KOPT-K1 (cell line): ENCODE results near the gene DDA1.
A peak's percentile ranks its signal among the peaks of the same experiment; 100 is the strongest.

Source experiments
- H3K27ac ChIP-seq: fragments of 200-600 bp; sonication (generic); 2 replicates; pipeline ENCODE4 v1.5.1; 2016; ENCODE audit warnings: antibody characterized with exemption, mild to moderate bottlenecking, low read depth, low read length; ENCODE audit not compliant: poor library complexity, severe bottlenecking
- H3K36me3 ChIP-seq: fragments of 200-600 bp; sonication (generic); 2 replicates; pipeline ENCODE4 v1.5.1; 2017; ENCODE audit warnings: antibody characterized with exemption, mild to moderate bottlenecking, low read length, moderate library complexity; ENCODE audit not compliant: insufficient read depth
- H3K9me3 ChIP-seq: fragments of 200-600 bp; sonication (generic); 2 replicates; pipeline ENCODE4 v1.5.1; 2017; ENCODE audit warnings: antibody characterized with exemption, low read length, mild to moderate bottlenecking; ENCODE audit not compliant: insufficient read depth, poor library complexity, severe bottlenecking

The DDA1 gene

GRCh38 chr19:17337675-17338432 lies 28.5 kb downstream of the DDA1 start:
- Histone ChIP-seq H3K9me3 (no peaks in the 10 kb centered on the region), H3K36me3 (peaks cover 25% of the 10 kb centered on the region), H3K27ac (peak overlapping the region; percentile 72)

GRCh38 chr19:17338433-17339078 lies 29.2 kb downstream of the DDA1 start:
- H3K9me3 ChIP-seq, result no peaks in the 10 kb centered on the region
- peaks cover 29% of the 10 kb centered on the region for H3K36me3 ChIP-seq
- peak overlapping the region; percentile 72 for H3K27ac ChIP-seq

DNA sequence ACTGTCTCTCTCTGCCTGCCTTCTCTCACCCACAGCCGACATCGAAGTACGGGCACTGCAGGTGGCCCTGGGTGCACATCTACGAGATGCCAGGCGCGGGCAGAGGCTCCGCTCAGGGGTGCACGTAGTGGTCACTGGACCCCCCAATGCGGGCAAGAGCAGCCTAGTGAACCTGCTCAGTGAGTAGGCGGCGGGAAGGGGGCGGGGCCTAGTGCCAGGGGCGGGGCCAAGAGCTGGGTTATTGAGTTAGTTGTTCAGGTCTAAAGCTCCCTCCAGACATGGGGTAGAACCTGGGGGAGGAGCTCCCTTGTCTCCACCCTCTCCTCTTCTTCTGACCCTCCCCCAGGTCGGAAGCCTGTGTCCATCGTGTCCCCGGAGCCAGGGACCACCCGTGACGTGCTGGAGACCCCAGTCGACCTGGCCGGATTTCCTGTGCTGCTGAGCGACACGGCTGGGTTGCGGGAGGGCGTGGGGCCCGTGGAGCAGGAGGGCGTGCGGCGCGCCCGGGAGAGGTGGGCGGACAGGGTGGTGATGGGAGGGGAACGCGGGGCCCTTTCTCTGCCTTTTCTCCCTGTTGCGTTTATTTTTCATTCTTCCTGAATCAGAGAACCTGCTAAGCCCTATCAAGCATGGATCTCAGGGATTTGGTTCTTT lies 29.9 kb downstream of the DDA1 start:
- Histone ChIP-seq H3K9me3 (no peaks in the 10 kb centered on the region), H3K27ac (no peak overlapping the region), H3K36me3 (peaks cover 35% of the 10 kb centered on the region)

DNA sequence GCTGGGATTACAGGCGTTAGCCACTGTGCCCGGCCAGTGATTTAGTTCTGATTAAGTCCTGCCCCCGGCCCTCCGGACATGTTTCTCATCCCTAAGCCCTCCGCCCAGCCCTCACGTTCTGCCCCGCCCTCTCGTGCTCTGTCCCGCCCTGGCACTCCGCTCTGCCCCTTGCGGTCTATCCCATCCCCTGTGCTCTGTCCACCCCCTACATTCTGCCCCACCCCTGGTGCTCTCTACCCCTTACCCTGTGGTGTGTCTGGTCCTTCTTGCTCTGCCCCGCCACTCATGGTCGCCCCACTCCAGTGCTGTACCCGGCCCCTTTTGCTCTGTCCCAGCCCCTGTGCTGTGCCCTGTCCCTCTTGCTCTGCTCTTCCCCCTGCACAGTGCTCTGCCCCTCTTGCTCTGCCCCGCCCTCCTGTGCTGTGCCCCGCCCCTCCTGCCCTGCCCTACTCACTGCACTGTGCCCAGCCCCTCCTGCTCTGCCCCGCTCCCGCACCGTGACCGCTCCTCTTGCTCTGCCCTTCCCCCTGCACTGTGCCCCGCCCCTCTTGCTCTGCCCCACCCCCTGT lies 31.0 kb downstream of the DDA1 start:
- Histone ChIP-seq H3K36me3 (peaks cover 35% of the 10 kb centered on the region), H3K9me3 (no peaks in the 10 kb centered on the region), H3K27ac (no peak overlapping the region)

- Histone ChIP-seq H3K36me3 (peaks cover 35% of the 10 kb centered on the region), H3K27ac (no peak overlapping the region), H3K9me3 (no peaks in the 10 kb centered on the region)
Measured at GRCh38 chr19:17340871-17341357, 31.6 kb downstream of the DDA1 start.

DNA sequence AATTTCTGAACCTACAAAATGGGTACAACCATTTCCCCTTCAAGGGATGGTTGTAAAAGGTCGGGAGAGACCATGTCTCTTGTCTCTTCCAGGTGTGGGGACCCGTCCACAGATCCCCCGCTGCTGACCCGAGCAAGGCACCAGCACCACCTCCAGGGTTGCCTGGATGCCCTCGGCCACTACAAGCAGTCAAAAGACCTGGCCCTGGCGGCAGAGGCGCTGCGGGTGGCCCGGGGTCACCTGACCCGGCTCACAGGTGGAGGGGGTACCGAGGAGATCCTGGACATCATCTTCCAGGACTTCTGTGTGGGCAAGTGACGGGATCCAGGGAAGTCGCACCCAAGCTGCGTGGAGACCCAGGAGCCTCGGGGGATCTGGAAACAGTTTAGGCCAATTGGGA lies 32.0 kb downstream of the DDA1 start:
- H3K36me3 ChIP-seq, result peaks cover 35% of the 10 kb centered on the region
- no peaks in the 10 kb centered on the region for H3K9me3 ChIP-seq
- no peak overlapping the region for H3K27ac ChIP-seq

DNA sequence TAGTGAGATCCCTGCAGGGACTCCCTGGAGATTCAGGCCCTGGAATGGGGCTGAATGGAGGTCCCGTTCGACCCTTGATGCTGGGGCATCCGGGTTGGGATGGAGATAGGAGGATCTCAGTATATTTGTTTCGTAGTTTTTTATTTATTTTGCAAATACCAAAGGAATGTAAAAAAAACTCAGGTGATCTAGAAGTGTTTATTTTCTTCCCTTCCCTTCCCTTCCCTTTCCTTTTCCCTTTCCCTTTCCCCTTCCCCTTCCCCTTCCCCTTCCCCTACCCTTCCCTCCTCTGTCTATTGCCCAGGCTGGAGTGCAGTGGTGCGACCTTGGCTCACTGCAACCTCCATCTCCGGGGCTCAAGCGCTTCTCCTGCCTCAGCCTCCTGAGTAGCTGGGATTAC lies 32.5 kb downstream of the DDA1 start:
- Histone ChIP-seq H3K27ac (no peak overlapping the region), H3K9me3 (no peaks in the 10 kb centered on the region), H3K36me3 (peaks cover 35% of the 10 kb centered on the region)

DNA sequence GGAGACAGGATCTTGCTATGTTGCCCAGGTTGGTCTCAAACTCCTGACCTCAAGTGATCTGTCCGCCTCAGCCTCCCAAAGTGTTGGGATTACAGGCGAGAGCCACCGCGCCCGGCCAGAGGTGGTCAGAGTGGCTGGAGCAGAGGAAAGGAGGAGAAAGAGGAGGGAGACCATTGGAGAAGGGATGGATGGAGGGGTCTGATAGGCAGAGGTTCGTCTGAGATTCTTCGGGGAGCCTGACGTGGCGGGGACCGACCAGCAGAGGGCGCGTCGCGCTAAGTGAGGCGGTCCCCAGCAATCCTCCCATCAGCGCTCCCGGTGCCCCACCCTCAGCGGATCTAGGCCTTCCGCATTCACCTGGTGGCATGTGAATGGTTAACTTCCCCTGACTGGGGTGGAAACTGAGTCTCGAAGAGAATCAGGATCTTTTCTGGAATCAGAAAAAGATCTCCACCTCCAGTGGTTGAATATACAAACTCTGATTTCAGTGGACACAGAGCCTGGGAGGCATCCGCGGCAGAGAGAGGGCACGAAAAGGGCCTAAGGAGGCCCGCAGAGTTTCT lies 36.8 kb downstream of the DDA1 start:
- Histone ChIP-seq H3K36me3 (peaks cover 27% of the 10 kb centered on the region), H3K27ac (no peak overlapping the region), H3K9me3 (no peaks in the 10 kb centered on the region)

DNA sequence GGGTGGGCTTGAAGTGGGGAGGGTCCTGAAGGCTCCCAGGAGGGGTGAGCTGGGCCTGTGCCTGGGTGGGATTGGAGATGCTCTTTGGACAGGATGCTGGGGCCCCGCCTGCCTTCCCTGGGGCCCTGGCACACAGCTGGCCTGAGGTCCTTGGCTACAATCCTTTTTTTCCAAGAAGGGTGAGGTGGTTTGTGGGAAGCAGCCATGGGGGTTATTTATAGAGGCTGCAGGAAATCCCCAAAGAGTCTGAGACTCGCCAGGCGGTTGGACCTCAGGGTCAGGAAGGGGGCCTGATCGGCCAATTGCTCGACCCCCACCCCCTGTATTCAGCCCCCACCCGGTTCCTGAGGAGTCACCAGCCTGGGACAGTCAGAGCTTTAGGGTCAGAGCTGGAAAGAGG lies 38.0 kb downstream of the DDA1 start:
- Histone ChIP-seq H3K9me3 (no peaks in the 10 kb centered on the region), H3K27ac (no peak overlapping the region), H3K36me3 (peaks cover 15% of the 10 kb centered on the region)

DNA sequence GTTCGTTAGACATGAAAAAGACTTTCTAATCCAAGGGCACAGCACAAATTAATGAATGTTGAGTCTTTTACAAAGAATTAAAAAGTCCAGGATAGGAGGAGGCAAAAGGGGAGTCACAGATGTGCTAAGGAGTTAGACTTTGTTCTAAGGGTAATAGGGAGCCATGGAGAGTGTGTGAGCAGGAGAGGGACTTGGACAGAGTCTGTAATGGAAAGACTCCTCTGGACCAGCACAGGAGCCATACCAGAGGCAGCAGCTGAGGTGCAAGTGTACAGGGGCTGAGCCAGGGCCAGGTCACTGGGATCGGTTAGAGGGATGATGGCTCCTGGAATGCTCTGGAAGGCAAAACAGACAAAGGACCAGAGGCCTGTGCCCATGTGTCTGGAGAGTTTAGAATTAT lies 38.5 kb downstream of the DDA1 start:
- H3K36me3 ChIP-seq, result peaks cover 10% of the 10 kb centered on the region
- no peak overlapping the region for H3K27ac ChIP-seq

DNA sequence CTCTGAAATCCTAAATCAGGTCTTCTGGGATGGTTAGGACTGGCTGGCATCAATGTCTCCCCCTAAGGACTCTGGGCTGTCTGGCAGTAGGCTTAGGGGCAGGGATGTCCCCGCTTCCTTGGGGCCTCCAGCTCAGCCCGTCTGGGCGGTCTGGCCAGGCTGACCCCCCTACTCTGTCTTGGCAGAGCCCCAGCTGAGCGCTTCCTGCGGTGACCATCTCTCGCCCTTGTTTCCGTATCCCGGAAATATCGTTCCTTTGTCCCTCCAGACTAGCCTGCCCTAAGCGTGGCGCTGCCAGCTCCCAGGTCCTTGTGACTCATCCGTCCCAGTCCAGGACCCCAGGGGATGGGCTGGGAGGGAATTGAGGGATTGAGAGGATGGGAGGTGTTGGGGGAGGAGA lies 39.3 kb downstream of the DDA1 start:
- Histone ChIP-seq H3K9me3 (no peaks in the 10 kb centered on the region), H3K36me3 (0 out of 2 replicates have a peak, but pooled peaks cover 5% of the 10 kb centered on the region), H3K27ac (no peak overlapping the region)

More for the DNA sequence above, 38.5 kb downstream of the DDA1 start:
- H3K9me3 ChIP-seq, result no peaks in the 10 kb centered on the region

DNA sequence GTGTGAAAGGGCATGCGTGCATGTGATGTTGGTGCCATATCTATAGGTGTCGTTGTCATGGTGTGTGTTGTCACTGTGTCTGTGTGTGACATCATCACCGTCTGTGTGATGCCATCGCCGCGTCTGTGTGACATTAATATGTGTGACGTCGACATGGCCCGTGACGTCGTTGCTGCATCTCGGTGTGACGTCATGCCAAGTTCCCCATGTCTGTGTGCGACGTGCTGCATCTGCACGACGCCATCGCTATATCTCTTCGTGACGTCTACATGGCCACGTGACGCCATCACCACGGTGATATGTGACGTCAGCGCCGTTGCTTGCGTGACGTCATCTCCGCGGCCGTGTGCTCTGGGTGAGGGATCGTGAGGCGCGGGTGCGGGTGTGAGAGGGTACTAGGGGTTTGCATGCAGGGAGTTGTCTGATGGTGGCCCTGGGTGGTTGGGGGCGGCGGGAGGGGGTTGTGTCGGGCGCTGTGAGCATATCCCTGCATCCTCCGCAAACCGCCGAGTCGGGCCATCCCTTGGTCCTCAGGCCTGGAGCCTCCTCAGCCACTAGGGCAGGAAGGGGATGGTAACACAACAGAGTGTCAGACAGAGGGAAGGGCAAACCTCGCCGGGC lies 42.6 kb downstream of the DDA1 start:
- no peak overlapping the region for H3K27ac ChIP-seq
- no peaks in the 10 kb centered on the region for H3K9me3 ChIP-seq
- no peaks in the 10 kb centered on the region for H3K36me3 ChIP-seq

DNA sequence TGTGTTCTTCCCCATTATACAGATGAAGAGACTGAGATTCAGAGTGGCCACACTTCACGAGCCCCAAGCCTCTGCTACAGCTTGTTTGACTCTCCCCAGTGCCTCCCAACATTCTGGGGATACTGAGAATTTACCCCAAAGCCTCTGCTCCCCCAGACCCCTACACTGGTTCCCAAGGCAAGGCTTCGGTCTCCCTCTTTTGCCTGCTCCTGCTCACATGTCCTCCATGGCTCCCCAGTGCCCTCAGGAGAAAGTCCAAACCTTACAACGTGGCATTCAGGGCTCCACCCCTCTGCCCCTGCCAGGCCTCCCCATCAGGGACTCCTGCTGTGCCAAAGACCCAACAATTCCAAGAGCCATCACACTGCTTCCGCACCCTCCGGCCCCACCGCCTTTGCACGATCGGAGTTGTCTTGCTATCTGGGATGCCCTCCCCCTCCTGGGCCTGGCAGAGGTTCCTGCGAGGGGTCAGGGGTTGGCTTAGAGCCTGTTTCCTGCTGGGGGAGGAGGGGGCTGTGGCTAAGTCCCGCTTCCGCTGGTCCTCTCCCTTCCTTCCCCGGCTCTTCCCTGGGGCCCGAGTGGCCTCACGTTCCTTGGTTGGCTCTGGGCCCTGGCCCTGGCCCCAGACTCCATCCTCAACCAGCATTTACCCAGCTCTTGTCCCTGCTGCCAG lies 43.4 kb downstream of the DDA1 start:
- Histone ChIP-seq H3K9me3 (no peaks in the 10 kb centered on the region), H3K36me3 (no peaks in the 10 kb centered on the region), H3K27ac (no peak overlapping the region)

- Histone ChIP-seq H3K9me3 (no peaks in the 10 kb centered on the region), H3K27ac (no peak overlapping the region), H3K36me3 (no peaks in the 10 kb centered on the region)
Measured at GRCh38 chr19:17353386-17353785, 44.0 kb downstream of the DDA1 start.
